ENCODE data around the gene RPE. TPM values are rescaled to one million over a fixed set of nuclear protein-coding genes. Genes with fewer than 3 reads are reported as not detected.

Gene RPE
- total and polyA plus RNA-seq, 4 donors = 12.3 to 50.1 (median 19.2) TPM

DNA sequence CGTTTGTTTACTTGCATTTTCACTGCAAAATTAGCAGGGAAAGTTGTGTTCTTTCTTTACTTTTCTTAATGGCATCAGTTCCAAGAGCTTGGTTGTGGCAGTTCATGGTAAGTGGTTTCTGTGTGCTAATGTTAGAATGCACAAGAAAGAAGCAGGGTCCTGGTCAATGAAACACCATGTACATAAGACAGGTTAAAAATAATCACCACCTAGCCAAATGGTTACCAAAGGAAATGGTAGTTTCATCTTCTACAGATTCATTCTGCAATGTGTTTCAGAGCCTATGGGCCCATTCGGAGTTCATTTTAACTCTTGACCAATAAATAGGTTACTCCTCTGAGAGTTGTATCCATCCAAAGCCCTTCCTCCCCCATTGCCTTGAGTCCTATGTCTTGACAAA, 18.1 kb upstream of the RPE start:
- no peak overlapping the region for H3K27ac ChIP-seq (ENCODE audit: low read depth in 1 of 2, low read length in 2 of 2)
- H3K4me3 ChIP-seq (ENCODE audit: low read depth in 1 of 3, low read length in 3 of 3) = no peak overlapping the region
- H3K9me3 ChIP-seq (ENCODE audit: control insufficient read depth in 4 of 4, low read length in 3 of 4) = no peaks in the 10 kb centered on the region
- no peaks in the 10 kb centered on the region for H3K36me3 ChIP-seq (ENCODE audit: control insufficient read depth in 4 of 4, insufficient read depth in 3 of 4, low read depth in 1 of 4, low read length in 3 of 4)
- TF ChIP-seq EGR1 (IDR thresholded peaks at IDR 0.05; ENCODE audit: low read depth in 2 of 2) (no peak), HNF4G (IDR thresholded peaks at IDR 0.05) (no peak), RAD21 (IDR thresholded peaks at IDR 0.05) (no peak), GABPA (IDR thresholded peaks at IDR 0.05 in 1 of 2, conservative IDR thresholded peaks at IDR 0.05 in 1 of 2) (no peak)
- TF ChIP-seq, protein P1, sequence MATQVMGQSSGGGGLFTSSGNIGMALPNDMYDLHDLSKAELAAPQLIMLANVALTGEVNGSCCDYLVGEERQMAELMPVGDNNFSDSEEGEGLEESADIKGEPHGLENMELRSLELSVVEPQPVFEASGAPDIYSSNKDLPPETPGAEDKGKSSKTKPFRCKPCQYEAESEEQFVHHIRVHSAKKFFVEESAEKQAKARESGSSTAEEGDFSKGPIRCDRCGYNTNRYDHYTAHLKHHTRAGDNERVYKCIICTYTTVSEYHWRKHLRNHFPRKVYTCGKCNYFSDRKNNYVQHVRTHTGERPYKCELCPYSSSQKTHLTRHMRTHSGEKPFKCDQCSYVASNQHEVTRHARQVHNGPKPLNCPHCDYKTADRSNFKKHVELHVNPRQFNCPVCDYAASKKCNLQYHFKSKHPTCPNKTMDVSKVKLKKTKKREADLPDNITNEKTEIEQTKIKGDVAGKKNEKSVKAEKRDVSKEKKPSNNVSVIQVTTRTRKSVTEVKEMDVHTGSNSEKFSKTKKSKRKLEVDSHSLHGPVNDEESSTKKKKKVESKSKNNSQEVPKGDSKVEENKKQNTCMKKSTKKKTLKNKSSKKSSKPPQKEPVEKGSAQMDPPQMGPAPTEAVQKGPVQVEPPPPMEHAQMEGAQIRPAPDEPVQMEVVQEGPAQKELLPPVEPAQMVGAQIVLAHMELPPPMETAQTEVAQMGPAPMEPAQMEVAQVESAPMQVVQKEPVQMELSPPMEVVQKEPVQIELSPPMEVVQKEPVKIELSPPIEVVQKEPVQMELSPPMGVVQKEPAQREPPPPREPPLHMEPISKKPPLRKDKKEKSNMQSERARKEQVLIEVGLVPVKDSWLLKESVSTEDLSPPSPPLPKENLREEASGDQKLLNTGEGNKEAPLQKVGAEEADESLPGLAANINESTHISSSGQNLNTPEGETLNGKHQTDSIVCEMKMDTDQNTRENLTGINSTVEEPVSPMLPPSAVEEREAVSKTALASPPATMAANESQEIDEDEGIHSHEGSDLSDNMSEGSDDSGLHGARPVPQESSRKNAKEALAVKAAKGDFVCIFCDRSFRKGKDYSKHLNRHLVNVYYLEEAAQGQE (IDR thresholded peaks at IDR 0.05) = no peak
- TF ChIP-seq, protein P2, sequence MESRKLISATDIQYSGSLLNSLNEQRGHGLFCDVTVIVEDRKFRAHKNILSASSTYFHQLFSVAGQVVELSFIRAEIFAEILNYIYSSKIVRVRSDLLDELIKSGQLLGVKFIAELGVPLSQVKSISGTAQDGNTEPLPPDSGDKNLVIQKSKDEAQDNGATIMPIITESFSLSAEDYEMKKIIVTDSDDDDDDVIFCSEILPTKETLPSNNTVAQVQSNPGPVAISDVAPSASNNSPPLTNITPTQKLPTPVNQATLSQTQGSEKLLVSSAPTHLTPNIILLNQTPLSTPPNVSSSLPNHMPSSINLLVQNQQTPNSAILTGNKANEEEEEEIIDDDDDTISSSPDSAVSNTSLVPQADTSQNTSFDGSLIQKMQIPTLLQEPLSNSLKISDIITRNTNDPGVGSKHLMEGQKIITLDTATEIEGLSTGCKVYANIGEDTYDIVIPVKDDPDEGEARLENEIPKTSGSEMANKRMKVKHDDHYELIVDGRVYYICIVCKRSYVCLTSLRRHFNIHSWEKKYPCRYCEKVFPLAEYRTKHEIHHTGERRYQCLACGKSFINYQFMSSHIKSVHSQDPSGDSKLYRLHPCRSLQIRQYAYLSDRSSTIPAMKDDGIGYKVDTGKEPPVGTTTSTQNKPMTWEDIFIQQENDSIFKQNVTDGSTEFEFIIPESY (IDR thresholded peaks at IDR 0.05) = no peak
- TF ChIP-seq, protein P3, sequence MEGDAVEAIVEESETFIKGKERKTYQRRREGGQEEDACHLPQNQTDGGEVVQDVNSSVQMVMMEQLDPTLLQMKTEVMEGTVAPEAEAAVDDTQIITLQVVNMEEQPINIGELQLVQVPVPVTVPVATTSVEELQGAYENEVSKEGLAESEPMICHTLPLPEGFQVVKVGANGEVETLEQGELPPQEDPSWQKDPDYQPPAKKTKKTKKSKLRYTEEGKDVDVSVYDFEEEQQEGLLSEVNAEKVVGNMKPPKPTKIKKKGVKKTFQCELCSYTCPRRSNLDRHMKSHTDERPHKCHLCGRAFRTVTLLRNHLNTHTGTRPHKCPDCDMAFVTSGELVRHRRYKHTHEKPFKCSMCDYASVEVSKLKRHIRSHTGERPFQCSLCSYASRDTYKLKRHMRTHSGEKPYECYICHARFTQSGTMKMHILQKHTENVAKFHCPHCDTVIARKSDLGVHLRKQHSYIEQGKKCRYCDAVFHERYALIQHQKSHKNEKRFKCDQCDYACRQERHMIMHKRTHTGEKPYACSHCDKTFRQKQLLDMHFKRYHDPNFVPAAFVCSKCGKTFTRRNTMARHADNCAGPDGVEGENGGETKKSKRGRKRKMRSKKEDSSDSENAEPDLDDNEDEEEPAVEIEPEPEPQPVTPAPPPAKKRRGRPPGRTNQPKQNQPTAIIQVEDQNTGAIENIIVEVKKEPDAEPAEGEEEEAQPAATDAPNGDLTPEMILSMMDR (IDR thresholded peaks at IDR 0.05; ENCODE audit: low read depth, low read length, missing input control) = no peak
- H3K27me3 ChIP-seq (ENCODE audit: control insufficient read depth in 4 of 4, insufficient read depth in 4 of 4, low read length in 3 of 4) = no peaks in the 10 kb centered on the region
- H3K4me1 ChIP-seq (ENCODE audit: control insufficient read depth in 4 of 4, insufficient read depth in 4 of 4, low read length in 3 of 4) = no peaks in the 10 kb centered on the region
- no peak for DNase-seq (ENCODE audit: low spot score)
- H3K9ac ChIP-seq (ENCODE audit: low read depth in 1 of 2, low read length in 2 of 2) = no peak overlapping the region
- whole genome bisulfite sequencing = 89% methylated on average over 2 of the region's 2 CpGs

DNA sequence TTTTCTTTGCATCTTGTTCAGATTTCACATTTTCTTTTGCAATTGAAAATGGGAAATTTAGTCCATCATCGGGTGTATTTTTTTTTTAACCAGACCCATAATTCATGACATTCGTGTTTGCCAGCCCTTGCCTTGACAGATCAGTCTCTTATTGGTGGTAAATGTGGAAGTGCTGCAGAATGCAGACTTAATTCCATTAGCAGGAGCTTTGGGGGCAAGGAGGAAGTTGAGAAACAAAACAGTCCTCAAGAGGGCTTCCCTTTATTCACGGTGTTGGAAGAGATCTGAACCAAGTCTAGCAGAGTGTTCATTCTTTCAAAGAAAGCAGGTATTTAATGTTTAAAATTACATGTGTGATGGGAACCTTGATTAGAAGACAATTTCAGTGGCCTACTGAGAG, 16.6 kb upstream of the RPE start:
- 69% methylated on average over 3 of the region's 3 CpGs for WGBS
- H3K27me3 ChIP-seq (ENCODE audit: control insufficient read depth in 4 of 4, insufficient read depth in 4 of 4, low read length in 3 of 4) = no peaks in the 10 kb centered on the region
- TF ChIP-seq, protein P4, sequence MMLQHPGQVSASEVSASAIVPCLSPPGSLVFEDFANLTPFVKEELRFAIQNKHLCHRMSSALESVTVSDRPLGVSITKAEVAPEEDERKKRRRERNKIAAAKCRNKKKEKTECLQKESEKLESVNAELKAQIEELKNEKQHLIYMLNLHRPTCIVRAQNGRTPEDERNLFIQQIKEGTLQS (IDR thresholded peaks at IDR 0.05) = no peak
- TF ChIP-seq TAF1 (conservative IDR thresholded peaks at IDR 0.05) (no peak), SP1 (IDR thresholded peaks at IDR 0.05) (no peak), FOXA2 (IDR thresholded peaks at IDR 0.05) (no peak), GABPA (IDR thresholded peaks at IDR 0.05 in 1 of 2, conservative IDR thresholded peaks at IDR 0.05 in 1 of 2) (no peak), NR2F2 (IDR thresholded peaks at IDR 0.05) (no peak), JUND (IDR thresholded peaks at IDR 0.05) (no peak)
- TF ChIP-seq, protein P5, sequence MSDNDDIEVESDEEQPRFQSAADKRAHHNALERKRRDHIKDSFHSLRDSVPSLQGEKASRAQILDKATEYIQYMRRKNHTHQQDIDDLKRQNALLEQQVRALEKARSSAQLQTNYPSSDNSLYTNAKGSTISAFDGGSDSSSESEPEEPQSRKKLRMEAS (IDR thresholded peaks at IDR 0.05) = no peak
- TF ChIP-seq, protein P3 (IDR thresholded peaks at IDR 0.05; ENCODE audit: low read depth, low read length, missing input control) = no peak
- TF ChIP-seq, protein P1 (IDR thresholded peaks at IDR 0.05) = no peak
- no peaks in the 10 kb centered on the region for H3K36me3 ChIP-seq (ENCODE audit: control insufficient read depth in 4 of 4, insufficient read depth in 3 of 4, low read depth in 1 of 4, low read length in 3 of 4)
- H3K9ac ChIP-seq (ENCODE audit: low read depth in 1 of 2, low read length in 2 of 2) = no peak overlapping the region
- H3K4me3 ChIP-seq (ENCODE audit: low read depth in 1 of 3, low read length in 3 of 3) = no peak overlapping the region
- H3K4me1 ChIP-seq (ENCODE audit: control insufficient read depth in 4 of 4, insufficient read depth in 4 of 4, low read length in 3 of 4) = no peaks in the 10 kb centered on the region
- no peak for DNase-seq (ENCODE audit: low spot score)
- no peaks in the 10 kb centered on the region for H3K9me3 ChIP-seq (ENCODE audit: control insufficient read depth in 4 of 4, low read length in 3 of 4)
- H3K27ac ChIP-seq (ENCODE audit: low read depth in 1 of 2, low read length in 2 of 2) = no peak overlapping the region

Measured in liver (tissue), 9 donors.